Measurements from ENCODE around the gene RTL1.

- no peak for TF ChIP-seq CTCF (IDR thresholded peaks at IDR 0.05; ENCODE audit: extremely low read depth in 1 of 2, insufficient read depth in 1 of 2, low read depth in 1 of 2, low read length in 2 of 2)
- TF ChIP-seq POLR2AphosphoS5 (IDR thresholded peaks at IDR 0.05; ENCODE audit: insufficient read depth, low read depth, low read length): no peak
Observed at GRCh38 chr14:100839681-100840111, 63.8 kb downstream of the RTL1 start.

Measured in endothelial cell of umbilical vein (primary cell).